ENCODE data around the gene RTTN. TPM values are rescaled to one million over a fixed set of nuclear protein-coding genes. Genes with fewer than 3 reads are reported as not detected.

The RTTN gene
- total and polyA plus RNA-seq, 2 of the 13 experiments (the other 11 are each of a cell fraction or from before 2014, with no cell fraction given), result 5.4 to 18.7 TPM

DNA sequence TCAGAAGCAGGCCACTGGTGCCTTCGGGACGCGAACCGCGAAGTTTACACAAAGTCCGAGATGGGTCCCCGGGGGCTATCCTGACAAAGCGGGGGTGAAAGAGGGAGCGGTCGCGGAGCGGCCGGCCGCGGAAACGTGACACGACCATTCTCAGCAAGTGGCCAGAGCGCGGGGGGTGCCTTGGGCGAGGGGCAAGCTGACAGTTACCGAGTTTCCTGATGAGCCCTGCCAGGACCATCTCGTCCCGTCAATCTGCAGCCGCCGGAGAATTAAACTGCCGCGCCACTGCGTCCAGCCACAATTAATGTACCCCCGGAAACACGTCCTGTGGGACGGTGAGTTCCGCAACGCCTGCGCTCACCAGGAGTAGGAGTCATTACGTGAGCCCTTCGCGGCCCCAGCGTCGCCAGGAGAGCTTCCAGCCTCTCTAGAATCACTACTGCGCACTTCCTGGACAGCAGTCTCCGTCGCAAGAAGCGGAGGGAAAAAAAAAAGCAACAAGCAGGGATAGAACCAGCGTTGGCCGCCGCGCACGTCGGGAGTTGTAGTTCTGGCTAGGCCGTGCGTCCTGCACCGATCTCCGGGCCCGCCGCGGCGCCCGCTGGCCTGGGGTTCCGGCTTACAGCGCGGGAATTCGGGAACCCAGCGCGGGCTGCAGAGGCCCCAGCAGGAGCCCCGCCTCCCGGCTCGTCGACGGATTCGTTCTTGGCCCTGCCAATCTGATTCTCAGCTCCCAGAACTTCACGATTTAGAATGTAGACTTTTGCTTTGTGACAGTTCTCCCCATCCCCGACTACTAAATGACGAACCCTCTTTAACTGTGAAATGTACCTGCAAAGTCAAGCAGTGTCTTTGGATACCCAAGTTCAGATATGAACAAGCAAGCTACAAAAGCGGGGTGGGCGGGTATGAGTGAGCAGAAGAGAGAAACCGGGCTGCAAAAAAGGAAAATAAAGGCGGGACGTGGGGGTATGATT, at the start of gene RTTN (continued):
- TF ChIP-seq, protein P1, sequence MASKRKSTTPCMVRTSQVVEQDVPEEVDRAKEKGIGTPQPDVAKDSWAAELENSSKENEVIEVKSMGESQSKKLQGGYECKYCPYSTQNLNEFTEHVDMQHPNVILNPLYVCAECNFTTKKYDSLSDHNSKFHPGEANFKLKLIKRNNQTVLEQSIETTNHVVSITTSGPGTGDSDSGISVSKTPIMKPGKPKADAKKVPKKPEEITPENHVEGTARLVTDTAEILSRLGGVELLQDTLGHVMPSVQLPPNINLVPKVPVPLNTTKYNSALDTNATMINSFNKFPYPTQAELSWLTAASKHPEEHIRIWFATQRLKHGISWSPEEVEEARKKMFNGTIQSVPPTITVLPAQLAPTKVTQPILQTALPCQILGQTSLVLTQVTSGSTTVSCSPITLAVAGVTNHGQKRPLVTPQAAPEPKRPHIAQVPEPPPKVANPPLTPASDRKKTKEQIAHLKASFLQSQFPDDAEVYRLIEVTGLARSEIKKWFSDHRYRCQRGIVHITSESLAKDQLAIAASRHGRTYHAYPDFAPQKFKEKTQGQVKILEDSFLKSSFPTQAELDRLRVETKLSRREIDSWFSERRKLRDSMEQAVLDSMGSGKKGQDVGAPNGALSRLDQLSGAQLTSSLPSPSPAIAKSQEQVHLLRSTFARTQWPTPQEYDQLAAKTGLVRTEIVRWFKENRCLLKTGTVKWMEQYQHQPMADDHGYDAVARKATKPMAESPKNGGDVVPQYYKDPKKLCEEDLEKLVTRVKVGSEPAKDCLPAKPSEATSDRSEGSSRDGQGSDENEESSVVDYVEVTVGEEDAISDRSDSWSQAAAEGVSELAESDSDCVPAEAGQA (IDR thresholded peaks at IDR 0.05; ENCODE audit: low read depth), result peak; percentile 81
- TF ChIP-seq, protein P1 (CRISPR knock-in tag; IDR thresholded peaks at IDR 0.05; ENCODE audit: borderline replicate concordance), result no peak
- no peak; the same call in 1 of the 2 replicates for TF ChIP-seq ZKSCAN5 (CRISPR knock-in tag; IDR thresholded peaks at IDR 0.05)
- TF ChIP-seq, protein P2, sequence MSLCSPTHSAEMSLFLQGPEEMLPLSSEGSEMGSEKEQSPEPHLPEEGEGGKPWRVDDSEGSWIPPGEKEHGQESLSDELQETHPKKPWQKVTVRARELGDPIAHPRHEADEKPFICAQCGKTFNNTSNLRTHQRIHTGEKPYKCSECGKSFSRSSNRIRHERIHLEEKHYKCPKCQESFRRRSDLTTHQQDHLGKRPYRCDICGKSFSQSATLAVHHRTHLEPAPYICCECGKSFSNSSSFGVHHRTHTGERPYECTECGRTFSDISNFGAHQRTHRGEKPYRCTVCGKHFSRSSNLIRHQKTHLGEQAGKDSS (CRISPR knock-in tag; IDR thresholded peaks at IDR 0.05; ENCODE audit: borderline replicate concordance, low read depth), result peak; percentile 89; the same call in 1 of the 2 replicates
- TF ChIP-seq FLYWCH1 (CRISPR knock-in tag; IDR thresholded peaks at IDR 0.05), result no peak; the same call in 1 of the 2 replicates
- TF ChIP-seq DR1 (CRISPR knock-in tag; IDR thresholded peaks at IDR 0.05), result peak; percentile 29; the same call in 1 of the 2 replicates
- TF ChIP-seq, protein P3, sequence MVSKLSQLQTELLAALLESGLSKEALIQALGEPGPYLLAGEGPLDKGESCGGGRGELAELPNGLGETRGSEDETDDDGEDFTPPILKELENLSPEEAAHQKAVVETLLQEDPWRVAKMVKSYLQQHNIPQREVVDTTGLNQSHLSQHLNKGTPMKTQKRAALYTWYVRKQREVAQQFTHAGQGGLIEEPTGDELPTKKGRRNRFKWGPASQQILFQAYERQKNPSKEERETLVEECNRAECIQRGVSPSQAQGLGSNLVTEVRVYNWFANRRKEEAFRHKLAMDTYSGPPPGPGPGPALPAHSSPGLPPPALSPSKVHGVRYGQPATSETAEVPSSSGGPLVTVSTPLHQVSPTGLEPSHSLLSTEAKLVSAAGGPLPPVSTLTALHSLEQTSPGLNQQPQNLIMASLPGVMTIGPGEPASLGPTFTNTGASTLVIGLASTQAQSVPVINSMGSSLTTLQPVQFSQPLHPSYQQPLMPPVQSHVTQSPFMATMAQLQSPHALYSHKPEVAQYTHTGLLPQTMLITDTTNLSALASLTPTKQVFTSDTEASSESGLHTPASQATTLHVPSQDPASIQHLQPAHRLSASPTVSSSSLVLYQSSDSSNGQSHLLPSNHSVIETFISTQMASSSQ (IDR thresholded peaks at IDR 0.05; ENCODE audit: low read depth), result no peak
- TF ChIP-seq, protein P3 (CRISPR knock-in tag; IDR thresholded peaks at IDR 0.05; ENCODE audit: borderline replicate concordance), result peak; percentile 76; the same call in 1 of the 2 replicates
- TF ChIP-seq ZNF724P (CRISPR knock-in tag; IDR thresholded peaks at IDR 0.05; ENCODE audit: borderline replicate concordance), result 0 out of 2 replicates have a peak, but pooled peaks have one; percentile 67
- peak; percentile 65; the same call in 1 of the 2 replicates for TF ChIP-seq AHR (CRISPR knock-in tag; IDR thresholded peaks at IDR 0.05)
- TF ChIP-seq FOSL1 (CRISPR knock-in tag; IDR thresholded peaks at IDR 0.05; ENCODE audit: borderline replicate concordance), result 0 out of 2 replicates have a peak, but pooled peaks have one; percentile 40
- peak; percentile 10 for TF ChIP-seq RAD21 (CRISPR knock-in tag; IDR thresholded peaks at IDR 0.05)
- TF ChIP-seq JUNB (CRISPR knock-in tag; IDR thresholded peaks at IDR 0.05; ENCODE audit: borderline replicate concordance), result no peak
- TF ChIP-seq, protein P4, sequence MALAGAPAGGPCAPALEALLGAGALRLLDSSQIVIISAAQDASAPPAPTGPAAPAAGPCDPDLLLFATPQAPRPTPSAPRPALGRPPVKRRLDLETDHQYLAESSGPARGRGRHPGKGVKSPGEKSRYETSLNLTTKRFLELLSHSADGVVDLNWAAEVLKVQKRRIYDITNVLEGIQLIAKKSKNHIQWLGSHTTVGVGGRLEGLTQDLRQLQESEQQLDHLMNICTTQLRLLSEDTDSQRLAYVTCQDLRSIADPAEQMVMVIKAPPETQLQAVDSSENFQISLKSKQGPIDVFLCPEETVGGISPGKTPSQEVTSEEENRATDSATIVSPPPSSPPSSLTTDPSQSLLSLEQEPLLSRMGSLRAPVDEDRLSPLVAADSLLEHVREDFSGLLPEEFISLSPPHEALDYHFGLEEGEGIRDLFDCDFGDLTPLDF (CRISPR knock-in tag; IDR thresholded peaks at IDR 0.05), result peak; percentile 95
- TF ChIP-seq CEBPB (IDR thresholded peaks at IDR 0.05; ENCODE audit: borderline replicate concordance, low read depth, low read length), result no peak
- TF ChIP-seq ZFAT (CRISPR knock-in tag; conservative IDR thresholded peaks at IDR 0.05), result 0 out of 2 replicates have a peak, but pooled peaks have one; percentile 59
